GM23338 (cell line): ENCODE results near the gene AIRE. TPM values are rescaled to one million over a fixed set of nuclear protein-coding genes. Genes with fewer than 3 reads are reported as not detected.

Experiments used
- ATAC-seq: fragments of 200-7000 bp; cut with Tn5 transposase; 3 replicates; pipeline ENCODE4 v1.9.1; 2020
- DNase-seq: peaks from one replicate; pipeline ENCODE4 v3.0.0-alpha.2; 2015; ENCODE audit warnings: low spot score
- H2AFZ ChIP-seq: fragments of 200-600 bp; sonication (generic); 2 replicates; pipeline ENCODE4 v1.8.0; 2016; ENCODE audit warnings: antibody characterized with exemption, mild to moderate bottlenecking, moderate library complexity
- H3F3A ChIP-seq: fragments of 200-600 bp; sonication (generic); replicated peaks from 2 replicates; pipeline ENCODE4 v1.8.0; 2017; ENCODE audit warnings: antibody characterized with exemption, mixed run types, low read depth
- H3K27ac ChIP-seq: fragments of 200-600 bp; sonication (generic); 2 replicates; pipeline ENCODE4 v1.6.1; 2016; ENCODE audit warnings: low read depth
- H3K27me3 ChIP-seq: fragments of 200-600 bp; sonication (generic); 2 replicates; pipeline ENCODE4 v1.8.0; 2016; ENCODE audit warnings: mild to moderate bottlenecking, mixed run types, moderate library complexity; ENCODE audit not compliant: insufficient read depth
- H3K36me3 ChIP-seq: fragments of 200-600 bp; sonication (generic); 2 replicates; pipeline ENCODE4 v1.8.0; 2016; ENCODE audit warnings: mild to moderate bottlenecking; ENCODE audit not compliant: insufficient read depth
- H3K4me1 ChIP-seq: fragments of 200-600 bp; sonication (generic); 2 replicates; pipeline ENCODE4 v1.8.0; 2016; ENCODE audit warnings: mild to moderate bottlenecking, moderate library complexity; ENCODE audit not compliant: insufficient read depth
- H3K4me2 ChIP-seq: fragments of 200-600 bp; sonication (generic); 2 replicates; pipeline ENCODE4 v1.7.1; 2017; ENCODE audit warnings: mixed run types
- H3K4me3 ChIP-seq: fragments of 200-600 bp; sonication (generic); 2 replicates; pipeline ENCODE4 v1.6.1; 2016; ENCODE audit warnings: mixed run types
- H3K79me2 ChIP-seq: fragments of 200-600 bp; sonication (generic); replicated peaks from 2 replicates; pipeline ENCODE4 v1.8.0; 2017; ENCODE audit warnings: mild to moderate bottlenecking; ENCODE audit not compliant: insufficient read depth
- H3K9me2 ChIP-seq: fragments of 200-600 bp; sonication (generic); 2 replicates; pipeline ENCODE4 v1.8.0; 2017; ENCODE audit not compliant: insufficient read depth
- H4K20me1 ChIP-seq: fragments of 200-600 bp; sonication (generic); replicated peaks from 2 replicates; pipeline ENCODE4 v1.8.0; 2017; ENCODE audit warnings: mild to moderate bottlenecking; ENCODE audit not compliant: insufficient read depth
- H3K27ac Mint-ChIP-seq: 2 replicates; pipeline ENCODE4 v1.8.0; 2020; ENCODE audit warnings: inconsistent platforms, mild to moderate bottlenecking, moderate library complexity, mixed read lengths
- H3K27me3 Mint-ChIP-seq: 3 replicates; pipeline ENCODE4 v1.8.0; 2022; ENCODE audit warnings: low read depth, mild to moderate bottlenecking, moderate library complexity, mixed read lengths, inconsistent platforms; ENCODE audit not compliant: insufficient read depth, poor library complexity
- H3K36me3 Mint-ChIP-seq: 3 replicates; pipeline ENCODE4 v1.8.0; 2021; ENCODE audit warnings: low read depth, mild to moderate bottlenecking, inconsistent platforms, moderate library complexity, mixed read lengths
- H3K4me1 Mint-ChIP-seq: 3 replicates; pipeline ENCODE4 v1.8.0; 2020; ENCODE audit warnings: mild to moderate bottlenecking, inconsistent platforms, mixed read lengths
- H3K4me3 Mint-ChIP-seq: 3 replicates; pipeline ENCODE4 v1.8.0; 2021; ENCODE audit warnings: moderate library complexity, mild to moderate bottlenecking, inconsistent platforms, mixed read lengths
- H3K9me3 Mint-ChIP-seq: 3 replicates; pipeline ENCODE4 v1.8.0; 2020; ENCODE audit warnings: moderate library complexity, mild to moderate bottlenecking, inconsistent platforms, mixed read lengths
- CREB1 ChIP-seq: fragments of 250-450 bp; sonication (Bioruptor Pico); IDR thresholded peaks from 2 replicates; pipeline ENCODE4 v1.5.0; 2020; ENCODE audit warnings: low read depth, mild to moderate bottlenecking, moderate library complexity
- EZH2 ChIP-seq: fragments of 200-600 bp; sonication (generic); IDR thresholded peaks from one replicate; pipeline ENCODE4 v1.8.0; 2017; ENCODE audit warnings: antibody characterized with exemption, mild to moderate bottlenecking, low read depth; ENCODE audit not compliant: unreplicated experiment
- EZH2phosphoT487 ChIP-seq: fragments of 200-600 bp; sonication (generic); IDR thresholded peaks from one replicate; pipeline ENCODE4 v1.8.1; 2018; ENCODE audit warnings: antibody characterized with exemption; ENCODE audit not compliant: unreplicated experiment
- JUNB ChIP-seq: IDR thresholded peaks from one replicate; pipeline ENCODE4 v1.6.1; 2016; ENCODE audit warnings: antibody characterized with exemption; ENCODE audit not compliant: unreplicated experiment
- NANOG ChIP-seq: IDR thresholded peaks from 2 replicates; pipeline ENCODE4 v1.6.1; 2016; ENCODE audit warnings: antibody characterized with exemption, borderline replicate concordance
- POLR2AphosphoS5 ChIP-seq: IDR thresholded peaks from 2 replicates; pipeline ENCODE4 v1.6.1; 2016; ENCODE audit warnings: antibody characterized with exemption, low read depth
- STAT1 ChIP-seq: IDR thresholded peaks from one replicate; pipeline ENCODE4 v1.6.1; 2016; ENCODE audit warnings: antibody characterized with exemption; ENCODE audit not compliant: unreplicated experiment
- ZNF114 ChIP-seq: fragments of 250-450 bp; sonication (Bioruptor Pico); IDR thresholded peaks from 2 replicates; pipeline ENCODE4 v1.5.0; 2020; ENCODE audit warnings: mild to moderate bottlenecking, moderate library complexity
- ZNF331 ChIP-seq: fragments of 250-450 bp; sonication (Bioruptor Pico); IDR thresholded peaks from 2 replicates; pipeline ENCODE4 v1.5.0; 2020; ENCODE audit warnings: low read depth, mild to moderate bottlenecking, moderate library complexity
- polyA plus RNA-seq: library from polyadenylated mRNA; unstranded; fragments of >200 nt; fragmentation: Nextera tagmentation; extraction: Ambion mirVana; gene quantifications from 2 replicates; pipeline ENCODE4 v1.2.1, GENCODE V29; 2016
- total RNA-seq: library from RNA; depleted of rRNA; stranded (reverse); fragments of >200 nt; shearing (Covaris generic); gene quantifications from 2 replicates; pipeline ENCODE4 v1.2.3, GENCODE V29; 2014
- TF ChIP-seq, protein P1 (sequence below): fragments of 250-450 bp; sonication (Bioruptor Pico); IDR thresholded peaks from 2 replicates; pipeline ENCODE4 v1.5.0; 2020; ENCODE audit warnings: mild to moderate bottlenecking, moderate library complexity
- TF ChIP-seq, protein P2 (sequence below): IDR thresholded peaks from 2 replicates; pipeline ENCODE4 v1.6.1; 2016; ENCODE audit warnings: antibody characterized with exemption
- TF ChIP-seq, protein P3 (sequence below): IDR thresholded peaks from one replicate; pipeline ENCODE4 v1.6.1; 2018; ENCODE audit warnings: antibody characterized with exemption; ENCODE audit not compliant: unreplicated experiment
- TF ChIP-seq, protein P4 (sequence below), 2 experiments: fragments of 200-600 bp in 1 of 2; sonication (generic) in 1 of 2; conservative IDR thresholded peaks; 2 replicates each; pipeline versions ENCODE4 v1.5.1 to v1.6.1; 2016 to 2017; ENCODE audit warnings: antibody characterized with exemption in 2 of 2, low read depth in 2 of 2, mild to moderate bottlenecking in 2 of 2, moderate library complexity in 1 of 2

The AIRE gene
- total and polyA plus RNA-seq, 2 experiments from 2014 or later: 0.10 TPM; not detected in 1

DNA sequence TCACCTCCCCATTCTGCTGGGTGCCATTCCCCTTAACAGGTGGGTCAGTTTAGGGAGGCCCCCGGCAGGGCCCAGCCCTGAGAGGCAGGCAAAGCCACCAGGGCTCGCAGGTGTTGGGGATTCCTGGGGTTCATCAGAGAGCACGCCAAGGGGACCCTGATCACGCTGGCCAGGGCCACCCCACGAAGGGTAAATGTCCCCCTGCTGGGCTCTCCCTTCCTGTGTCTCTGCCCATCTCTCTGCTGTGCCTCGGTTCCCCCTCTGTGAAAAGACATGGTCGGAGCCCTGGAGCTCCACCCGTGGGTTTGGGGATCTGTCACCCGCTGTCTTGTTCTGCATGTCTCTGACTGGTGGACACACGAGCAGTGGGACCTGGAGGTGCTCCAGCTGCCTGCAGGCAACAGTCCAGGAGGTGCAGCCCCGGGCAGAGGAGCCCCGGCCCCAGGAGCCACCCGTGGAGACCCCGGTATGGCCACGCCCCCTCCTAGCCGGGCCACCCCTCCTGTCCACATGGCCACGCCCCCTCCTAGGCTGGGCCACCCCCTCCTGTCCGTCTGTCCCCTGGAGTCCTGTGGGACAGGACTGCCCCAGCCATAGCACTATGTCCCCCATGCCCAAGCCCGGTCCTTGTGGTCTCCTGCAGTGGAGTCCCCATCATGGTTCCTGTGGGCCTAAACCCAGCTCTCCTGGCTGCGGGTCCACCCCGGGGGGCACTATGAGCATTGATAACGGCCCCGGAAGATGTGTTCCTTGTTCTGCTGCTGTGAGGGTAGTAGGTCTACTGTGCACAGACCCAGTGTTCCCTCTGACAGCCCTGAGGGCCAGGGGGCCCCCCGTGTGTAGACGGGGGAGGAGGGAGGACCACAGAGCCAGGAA is 6.5 kb downstream of the AIRE start:
- no peaks in the 10 kb centered on the region for H3K36me3 Mint-ChIP-seq
- Histone ChIP-seq H3K4me1 (no peaks in the 10 kb centered on the region), H4K20me1 (no peaks in the 10 kb centered on the region), H2AFZ (no peak overlapping the region), H3K36me3 (no peaks in the 10 kb centered on the region), H3K79me2 (no peaks in the 10 kb centered on the region), H3K27me3 (no peaks in the 10 kb centered on the region), H3F3A (no peaks in the 10 kb centered on the region), H3K9me2 (no peaks in the 10 kb centered on the region), H3K4me2 (no peak overlapping the region), H3K4me3 (no peak overlapping the region), H3K27ac (no peak overlapping the region)
- H3K9me3 Mint-ChIP-seq: no peaks in the 10 kb centered on the region
- TF ChIP-seq EZH2 (no peak), CREB1 (no peak), JUNB (no peak), EZH2phosphoT487 (no peak), ZNF114 (CRISPR knock-in tag) (no peak), POLR2AphosphoS5 (no peak), ZNF331 (CRISPR knock-in tag) (no peak), NANOG (no peak), STAT1 (no peak)
- TF ChIP-seq, protein P1, sequence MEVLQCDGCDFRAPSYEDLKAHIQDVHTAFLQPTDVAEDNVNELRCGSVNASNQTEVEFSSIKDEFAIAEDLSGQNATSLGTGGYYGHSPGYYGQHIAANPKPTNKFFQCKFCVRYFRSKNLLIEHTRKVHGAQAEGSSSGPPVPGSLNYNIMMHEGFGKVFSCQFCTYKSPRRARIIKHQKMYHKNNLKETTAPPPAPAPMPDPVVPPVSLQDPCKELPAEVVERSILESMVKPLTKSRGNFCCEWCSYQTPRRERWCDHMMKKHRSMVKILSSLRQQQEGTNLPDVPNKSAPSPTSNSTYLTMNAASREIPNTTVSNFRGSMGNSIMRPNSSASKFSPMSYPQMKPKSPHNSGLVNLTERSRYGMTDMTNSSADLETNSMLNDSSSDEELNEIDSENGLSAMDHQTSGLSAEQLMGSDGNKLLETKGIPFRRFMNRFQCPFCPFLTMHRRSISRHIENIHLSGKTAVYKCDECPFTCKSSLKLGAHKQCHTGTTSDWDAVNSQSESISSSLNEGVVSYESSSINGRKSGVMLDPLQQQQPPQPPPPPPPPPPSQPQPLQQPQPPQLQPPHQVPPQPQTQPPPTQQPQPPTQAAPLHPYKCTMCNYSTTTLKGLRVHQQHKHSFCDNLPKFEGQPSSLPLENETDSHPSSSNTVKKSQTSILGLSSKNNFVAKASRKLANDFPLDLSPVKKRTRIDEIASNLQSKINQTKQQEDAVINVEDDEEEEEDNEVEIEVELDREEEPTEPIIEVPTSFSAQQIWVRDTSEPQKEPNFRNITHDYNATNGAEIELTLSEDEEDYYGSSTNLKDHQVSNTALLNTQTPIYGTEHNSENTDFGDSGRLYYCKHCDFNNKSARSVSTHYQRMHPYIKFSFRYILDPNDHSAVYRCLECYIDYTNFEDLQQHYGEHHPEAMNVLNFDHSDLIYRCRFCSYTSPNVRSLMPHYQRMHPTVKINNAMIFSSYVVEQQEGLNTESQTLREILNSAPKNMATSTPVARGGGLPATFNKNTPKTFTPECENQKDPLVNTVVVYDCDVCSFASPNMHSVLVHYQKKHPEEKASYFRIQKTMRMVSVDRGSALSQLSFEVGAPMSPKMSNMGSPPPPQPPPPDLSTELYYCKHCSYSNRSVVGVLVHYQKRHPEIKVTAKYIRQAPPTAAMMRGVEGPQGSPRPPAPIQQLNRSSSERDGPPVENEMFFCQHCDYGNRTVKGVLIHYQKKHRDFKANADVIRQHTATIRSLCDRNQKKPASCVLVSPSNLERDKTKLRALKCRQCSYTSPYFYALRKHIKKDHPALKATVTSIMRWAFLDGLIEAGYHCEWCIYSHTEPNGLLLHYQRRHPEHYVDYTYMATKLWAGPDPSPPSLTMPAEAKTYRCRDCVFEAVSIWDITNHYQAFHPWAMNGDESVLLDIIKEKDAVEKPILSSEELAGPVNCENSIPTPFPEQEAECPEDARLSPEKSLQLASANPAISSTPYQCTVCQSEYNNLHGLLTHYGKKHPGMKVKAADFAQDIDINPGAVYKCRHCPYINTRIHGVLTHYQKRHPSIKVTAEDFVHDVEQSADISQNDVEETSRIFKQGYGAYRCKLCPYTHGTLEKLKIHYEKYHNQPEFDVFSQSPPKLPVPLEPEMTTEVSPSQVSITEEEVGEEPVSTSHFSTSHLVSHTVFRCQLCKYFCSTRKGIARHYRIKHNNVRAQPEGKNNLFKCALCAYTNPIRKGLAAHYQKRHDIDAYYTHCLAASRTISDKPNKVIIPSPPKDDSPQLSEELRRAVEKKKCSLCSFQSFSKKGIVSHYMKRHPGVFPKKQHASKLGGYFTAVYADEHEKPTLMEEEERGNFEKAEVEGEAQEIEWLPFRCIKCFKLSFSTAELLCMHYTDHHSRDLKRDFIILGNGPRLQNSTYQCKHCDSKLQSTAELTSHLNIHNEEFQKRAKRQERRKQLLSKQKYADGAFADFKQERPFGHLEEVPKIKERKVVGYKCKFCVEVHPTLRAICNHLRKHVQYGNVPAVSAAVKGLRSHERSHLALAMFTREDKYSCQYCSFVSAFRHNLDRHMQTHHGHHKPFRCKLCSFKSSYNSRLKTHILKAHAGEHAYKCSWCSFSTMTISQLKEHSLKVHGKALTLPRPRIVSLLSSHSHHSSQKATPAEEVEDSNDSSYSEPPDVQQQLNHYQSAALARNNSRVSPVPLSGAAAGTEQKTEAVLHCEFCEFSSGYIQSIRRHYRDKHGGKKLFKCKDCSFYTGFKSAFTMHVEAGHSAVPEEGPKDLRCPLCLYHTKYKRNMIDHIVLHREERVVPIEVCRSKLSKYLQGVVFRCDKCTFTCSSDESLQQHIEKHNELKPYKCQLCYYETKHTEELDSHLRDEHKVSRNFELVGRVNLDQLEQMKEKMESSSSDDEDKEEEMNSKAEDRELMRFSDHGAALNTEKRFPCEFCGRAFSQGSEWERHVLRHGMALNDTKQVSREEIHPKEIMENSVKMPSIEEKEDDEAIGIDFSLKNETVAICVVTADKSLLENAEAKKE (CRISPR knock-in tag): no peak
- TF ChIP-seq, protein P2, sequence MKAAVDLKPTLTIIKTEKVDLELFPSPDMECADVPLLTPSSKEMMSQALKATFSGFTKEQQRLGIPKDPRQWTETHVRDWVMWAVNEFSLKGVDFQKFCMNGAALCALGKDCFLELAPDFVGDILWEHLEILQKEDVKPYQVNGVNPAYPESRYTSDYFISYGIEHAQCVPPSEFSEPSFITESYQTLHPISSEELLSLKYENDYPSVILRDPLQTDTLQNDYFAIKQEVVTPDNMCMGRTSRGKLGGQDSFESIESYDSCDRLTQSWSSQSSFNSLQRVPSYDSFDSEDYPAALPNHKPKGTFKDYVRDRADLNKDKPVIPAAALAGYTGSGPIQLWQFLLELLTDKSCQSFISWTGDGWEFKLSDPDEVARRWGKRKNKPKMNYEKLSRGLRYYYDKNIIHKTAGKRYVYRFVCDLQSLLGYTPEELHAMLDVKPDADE: no peak
- TF ChIP-seq, protein P3, sequence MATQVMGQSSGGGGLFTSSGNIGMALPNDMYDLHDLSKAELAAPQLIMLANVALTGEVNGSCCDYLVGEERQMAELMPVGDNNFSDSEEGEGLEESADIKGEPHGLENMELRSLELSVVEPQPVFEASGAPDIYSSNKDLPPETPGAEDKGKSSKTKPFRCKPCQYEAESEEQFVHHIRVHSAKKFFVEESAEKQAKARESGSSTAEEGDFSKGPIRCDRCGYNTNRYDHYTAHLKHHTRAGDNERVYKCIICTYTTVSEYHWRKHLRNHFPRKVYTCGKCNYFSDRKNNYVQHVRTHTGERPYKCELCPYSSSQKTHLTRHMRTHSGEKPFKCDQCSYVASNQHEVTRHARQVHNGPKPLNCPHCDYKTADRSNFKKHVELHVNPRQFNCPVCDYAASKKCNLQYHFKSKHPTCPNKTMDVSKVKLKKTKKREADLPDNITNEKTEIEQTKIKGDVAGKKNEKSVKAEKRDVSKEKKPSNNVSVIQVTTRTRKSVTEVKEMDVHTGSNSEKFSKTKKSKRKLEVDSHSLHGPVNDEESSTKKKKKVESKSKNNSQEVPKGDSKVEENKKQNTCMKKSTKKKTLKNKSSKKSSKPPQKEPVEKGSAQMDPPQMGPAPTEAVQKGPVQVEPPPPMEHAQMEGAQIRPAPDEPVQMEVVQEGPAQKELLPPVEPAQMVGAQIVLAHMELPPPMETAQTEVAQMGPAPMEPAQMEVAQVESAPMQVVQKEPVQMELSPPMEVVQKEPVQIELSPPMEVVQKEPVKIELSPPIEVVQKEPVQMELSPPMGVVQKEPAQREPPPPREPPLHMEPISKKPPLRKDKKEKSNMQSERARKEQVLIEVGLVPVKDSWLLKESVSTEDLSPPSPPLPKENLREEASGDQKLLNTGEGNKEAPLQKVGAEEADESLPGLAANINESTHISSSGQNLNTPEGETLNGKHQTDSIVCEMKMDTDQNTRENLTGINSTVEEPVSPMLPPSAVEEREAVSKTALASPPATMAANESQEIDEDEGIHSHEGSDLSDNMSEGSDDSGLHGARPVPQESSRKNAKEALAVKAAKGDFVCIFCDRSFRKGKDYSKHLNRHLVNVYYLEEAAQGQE: no peak
- TF ChIP-seq, protein P4, sequence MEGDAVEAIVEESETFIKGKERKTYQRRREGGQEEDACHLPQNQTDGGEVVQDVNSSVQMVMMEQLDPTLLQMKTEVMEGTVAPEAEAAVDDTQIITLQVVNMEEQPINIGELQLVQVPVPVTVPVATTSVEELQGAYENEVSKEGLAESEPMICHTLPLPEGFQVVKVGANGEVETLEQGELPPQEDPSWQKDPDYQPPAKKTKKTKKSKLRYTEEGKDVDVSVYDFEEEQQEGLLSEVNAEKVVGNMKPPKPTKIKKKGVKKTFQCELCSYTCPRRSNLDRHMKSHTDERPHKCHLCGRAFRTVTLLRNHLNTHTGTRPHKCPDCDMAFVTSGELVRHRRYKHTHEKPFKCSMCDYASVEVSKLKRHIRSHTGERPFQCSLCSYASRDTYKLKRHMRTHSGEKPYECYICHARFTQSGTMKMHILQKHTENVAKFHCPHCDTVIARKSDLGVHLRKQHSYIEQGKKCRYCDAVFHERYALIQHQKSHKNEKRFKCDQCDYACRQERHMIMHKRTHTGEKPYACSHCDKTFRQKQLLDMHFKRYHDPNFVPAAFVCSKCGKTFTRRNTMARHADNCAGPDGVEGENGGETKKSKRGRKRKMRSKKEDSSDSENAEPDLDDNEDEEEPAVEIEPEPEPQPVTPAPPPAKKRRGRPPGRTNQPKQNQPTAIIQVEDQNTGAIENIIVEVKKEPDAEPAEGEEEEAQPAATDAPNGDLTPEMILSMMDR (conservative IDR thresholded peaks at IDR 0.05; ENCODE audit: low read depth in 2 of 2): no peak
- H3K4me1 Mint-ChIP-seq: no peaks in the 10 kb centered on the region
- peak; percentile 43 for ATAC-seq
- peak; percentile 51 for DNase-seq
- no peak overlapping the region for H3K27ac Mint-ChIP-seq
- H3K27me3 Mint-ChIP-seq: peaks cover 3% of the 10 kb centered on the region
- no peak overlapping the region for H3K4me3 Mint-ChIP-seq
